AG08395 (cell line): ENCODE data around the gene INTS6.

Experiments
- DNase-seq: peaks from one replicate; pipeline ENCODE4 v3.0.0; 2012; ENCODE audit warnings: mixed read lengths, low spot score

INTS6 gene

GRCh38 chr13:51346397-51346796 is 106.4 kb downstream of the INTS6 start:
- DNase-seq: no peak

GRCh38 chr13:51343475-51343874 is 109.4 kb downstream of the INTS6 start:
- no peak for DNase-seq

- peak; percentile 67 for DNase-seq
These were observed 110.1 kb downstream of the INTS6 start for GRCh38 chr13:51342706-51343105.

- DNase-seq: no peak
These were observed 111.0 kb downstream of the INTS6 start for GRCh38 chr13:51341791-51342190.

GRCh38 chr13:51341232-51341631 is 111.6 kb downstream of the INTS6 start:
- DNase-seq: no peak

GRCh38 chr13:51339952-51340732 is 112.7 kb downstream of the INTS6 start:
- DNase-seq: no peak

GRCh38 chr13:51339354-51339753 is 113.5 kb downstream of the INTS6 start, which contains the start of gene SERPINE3:
TSS of gene SERPINE3 (plus strand) at chr13:51339691. CDS start at chr13:51341092, 1,401 bp downstream.
- no peak for DNase-seq

- no peak for DNase-seq
These were observed 116.1 kb downstream of the INTS6 start for GRCh38 chr13:51336746-51337145.

GRCh38 chr13:51333826-51334225 is 119.0 kb downstream of the INTS6 start:
- no peak for DNase-seq

GRCh38 chr13:51333421-51333820 is 119.4 kb downstream of the INTS6 start:
- DNase-seq: no peak

GRCh38 chr13:51332566-51333361 is 120.1 kb downstream of the INTS6 start:
- no peak for DNase-seq

GRCh38 chr13:51331354-51331861 is 121.4 kb downstream of the INTS6 start:
- no peak for DNase-seq

GRCh38 chr13:51330791-51331190 is 122.0 kb downstream of the INTS6 start:
- peak; percentile 64 for DNase-seq

GRCh38 chr13:51329606-51330005 is 123.2 kb downstream of the INTS6 start:
- no peak for DNase-seq

- no peak for DNase-seq
These were observed 124.3 kb downstream of the INTS6 start for GRCh38 chr13:51328488-51328887.

GRCh38 chr13:51327961-51328360 is 124.9 kb downstream of the INTS6 start:
- DNase-seq: no peak

GRCh38 chr13:51326777-51327176 is 126.1 kb downstream of the INTS6 start:
- DNase-seq: no peak

GRCh38 chr13:51325837-51326236 is 127.0 kb downstream of the INTS6 start:
- no peak for DNase-seq

- DNase-seq: no peak
These were observed 128.0 kb downstream of the INTS6 start for GRCh38 chr13:51324714-51325420.

GRCh38 chr13:51323824-51324511 is 128.9 kb downstream of the INTS6 start:
- DNase-seq: no peak

- DNase-seq: no peak
These were observed 130.0 kb downstream of the INTS6 start for GRCh38 chr13:51322826-51323225.

GRCh38 chr13:51321836-51322235 is 131.0 kb downstream of the INTS6 start:
- DNase-seq: no peak
